IPS-18a (cell line): ENCODE data around the gene DGCR6.
"Not testable (repeated sequence)": the region's sequence is repeated elsewhere in the genome, so short reads cannot be mapped to it uniquely, and the experiment has no call there.

Source experiments
- H3K27ac ChIP-seq: one replicate; pipeline ENCODE4 v1.5.1; 2013; ENCODE audit warnings: low read length
- H3K27me3 ChIP-seq: one replicate; pipeline ENCODE4 v1.6.1; 2013; ENCODE audit warnings: mild to moderate bottlenecking, low read length; ENCODE audit not compliant: control insufficient read depth, insufficient read depth
- H3K36me3 ChIP-seq: one replicate; pipeline ENCODE4 v1.6.1; 2013; ENCODE audit warnings: low read depth, low read length; ENCODE audit not compliant: control insufficient read depth
- H3K4me1 ChIP-seq: one replicate; pipeline ENCODE4 v1.6.1; 2013; ENCODE audit warnings: low read depth, low read length; ENCODE audit not compliant: control insufficient read depth
- H3K4me3 ChIP-seq: one replicate; pipeline ENCODE4 v1.5.1; 2013; ENCODE audit warnings: low read length
- H3K9ac ChIP-seq: one replicate; pipeline ENCODE4 v1.6.1; 2013; ENCODE audit warnings: mild to moderate bottlenecking, low read length, moderate library complexity
- H3K9me3 ChIP-seq: one replicate; pipeline ENCODE4 v1.6.1; 2013; ENCODE audit warnings: low read depth, low read length; ENCODE audit not compliant: control insufficient read depth

DGCR6 gene

GRCh38 chr22:18912264-18912946, 6.3 kb downstream of the DGCR6 start:
- not testable (repeated sequence) for H3K4me3 ChIP-seq, H3K27ac ChIP-seq, H3K9me3 ChIP-seq, H3K4me1 ChIP-seq, H3K27me3 ChIP-seq, H3K36me3 ChIP-seq, H3K9ac ChIP-seq

GRCh38 chr22:18914558-18914957, 8.4 kb downstream of the DGCR6 start:
- H3K36me3 ChIP-seq, H3K27me3 ChIP-seq: not testable (repeated sequence)

GRCh38 chr22:18915550-18915949, 9.4 kb downstream of the DGCR6 start:
- H3K4me1 ChIP-seq, H3K27me3 ChIP-seq, H3K4me3 ChIP-seq, H3K9ac ChIP-seq, H3K36me3 ChIP-seq, H3K27ac ChIP-seq, H3K9me3 ChIP-seq: not testable (repeated sequence)

More at GRCh38 chr22:18914558-18914957, 8.4 kb downstream of the DGCR6 start:
- H3K27ac ChIP-seq, H3K9me3 ChIP-seq, H3K4me3 ChIP-seq, H3K4me1 ChIP-seq, H3K9ac ChIP-seq: not testable (repeated sequence)

- H3K36me3 ChIP-seq, H3K9me3 ChIP-seq: not testable (repeated sequence)
Measured at GRCh38 chr22:18917818-18918217, 11.7 kb downstream of the DGCR6 start.

GRCh38 chr22:18920257-18920902, 14.3 kb downstream of the DGCR6 start:
- H3K36me3 ChIP-seq, H3K4me1 ChIP-seq, H3K9ac ChIP-seq: not testable (repeated sequence)

More at GRCh38 chr22:18917818-18918217, 11.7 kb downstream of the DGCR6 start:
- H3K4me3 ChIP-seq, H3K27ac ChIP-seq, H3K27me3 ChIP-seq, H3K4me1 ChIP-seq, H3K9ac ChIP-seq: not testable (repeated sequence)

GRCh38 chr22:18925368-18926064, 19.4 kb downstream of the DGCR6 start:
- Histone ChIP-seq H3K27me3 (no peaks in the 10 kb centered on the region), H3K27ac (no peak overlapping the region), H3K4me3 (no peak overlapping the region), H3K9me3 (no peaks in the 10 kb centered on the region), H3K9ac (no peak overlapping the region), H3K4me1 (no peaks in the 10 kb centered on the region), H3K36me3 (no peaks in the 10 kb centered on the region)

More at GRCh38 chr22:18920257-18920902, 14.3 kb downstream of the DGCR6 start:
- not testable (repeated sequence) for H3K9me3 ChIP-seq, H3K27ac ChIP-seq, H3K27me3 ChIP-seq, H3K4me3 ChIP-seq

GRCh38 chr22:18927020-18927419, 20.9 kb downstream of the DGCR6 start:
- Histone ChIP-seq H3K9ac (no peak overlapping the region), H3K27me3 (no peaks in the 10 kb centered on the region), H3K27ac (no peak overlapping the region), H3K36me3 (no peaks in the 10 kb centered on the region), H3K4me3 (no peak overlapping the region), H3K4me1 (no peaks in the 10 kb centered on the region), H3K9me3 (no peaks in the 10 kb centered on the region)

GRCh38 chr22:18927573-18927972, 21.5 kb downstream of the DGCR6 start:
- no peaks in the 10 kb centered on the region for H3K36me3 ChIP-seq
- no peak overlapping the region for H3K4me3 ChIP-seq

GRCh38 chr22:18929459-18929858, 23.3 kb downstream of the DGCR6 start:
- H3K4me3 ChIP-seq, result no peak overlapping the region
- H3K9me3 ChIP-seq, result no peaks in the 10 kb centered on the region
- H3K9ac ChIP-seq, result no peak overlapping the region
- H3K4me1 ChIP-seq, result no peaks in the 10 kb centered on the region
- H3K27me3 ChIP-seq, result no peaks in the 10 kb centered on the region
- no peaks in the 10 kb centered on the region for H3K36me3 ChIP-seq
- H3K27ac ChIP-seq, result no peak overlapping the region

More at GRCh38 chr22:18927573-18927972, 21.5 kb downstream of the DGCR6 start:
- no peak overlapping the region for H3K27ac ChIP-seq
- no peak overlapping the region for H3K9ac ChIP-seq
- no peaks in the 10 kb centered on the region for H3K9me3 ChIP-seq
- no peaks in the 10 kb centered on the region for H3K4me1 ChIP-seq
- H3K27me3 ChIP-seq, result no peaks in the 10 kb centered on the region

- H3K9ac ChIP-seq, result no peak overlapping the region
- no peaks in the 10 kb centered on the region for H3K4me1 ChIP-seq
- H3K36me3 ChIP-seq, result no peaks in the 10 kb centered on the region
- no peak overlapping the region for H3K4me3 ChIP-seq
- H3K27ac ChIP-seq, result no peak overlapping the region
- no peaks in the 10 kb centered on the region for H3K27me3 ChIP-seq
- no peaks in the 10 kb centered on the region for H3K9me3 ChIP-seq
Measured at GRCh38 chr22:18931905-18932652, 26.0 kb downstream of the DGCR6 start.

- H3K36me3 ChIP-seq, result no peaks in the 10 kb centered on the region
- H3K27me3 ChIP-seq, result no peaks in the 10 kb centered on the region
- no peak overlapping the region for H3K4me3 ChIP-seq
- H3K4me1 ChIP-seq, result no peaks in the 10 kb centered on the region
- no peak overlapping the region for H3K27ac ChIP-seq
- H3K9me3 ChIP-seq, result no peaks in the 10 kb centered on the region
- H3K9ac ChIP-seq, result no peak overlapping the region
Measured at GRCh38 chr22:18933914-18934313, 27.8 kb downstream of the DGCR6 start.
